Measurements from ENCODE around the gene CLIC4. TPM values are rescaled to one million over a fixed set of nuclear protein-coding genes. Genes with fewer than 3 reads are reported as not detected.

Gene CLIC4
- total and polyA plus RNA-seq, 2 of the 8 experiments (the other 6 are each of a cell fraction or from before 2014, with no cell fraction given): 77.5 to 293 TPM

GRCh38 chr1:24769656-24770651 is 24.7 kb downstream of the CLIC4 start:
- Histone ChIP-seq H3K4me3 (ENCODE audit: extremely low read depth in 1 of 4, insufficient read depth in 2 of 4, low read depth in 3 of 4, low read length in 4 of 4) (no peak overlapping the region), H4K8ac (ENCODE audit: extremely low read depth, insufficient read depth, low read length) (no peak overlapping the region), H3K27me3 (replicated peaks in 1 of 4; ENCODE audit: control insufficient read depth in 3 of 4, extremely low read depth in 1 of 4, insufficient read depth in 3 of 4, low read length in 3 of 4) (no peaks in the 10 kb centered on the region), H3K4me1 (replicated peaks in 1 of 4; ENCODE audit: control insufficient read depth in 3 of 4, insufficient read depth in 4 of 4, low read length in 3 of 4) (peaks cover 0 to 4% (median 0%) of the 10 kb centered on the region in 4 experiments; a peak in 3 of 7 replicates), H3K79me2 (ENCODE audit: control insufficient read depth in 1 of 2, insufficient read depth in 2 of 2, low read length in 2 of 2) (peaks cover 6 to 99% of the 10 kb centered on the region in 2 experiments; a peak in 3 of 4 replicates), H3K27ac (ENCODE audit: low read depth, low read length) (no peak overlapping the region), H3K79me1 (ENCODE audit: low read depth, low read length) (peaks cover 5% of the 10 kb centered on the region), H3K4me2 (ENCODE audit: insufficient read depth in 1 of 2, low read depth in 2 of 2, low read length in 2 of 2) (no peak overlapping the region), H2BK5ac (ENCODE audit: low read depth, low read length) (no peak overlapping the region), H2BK120ac (replicated peaks; ENCODE audit: low read depth, low read length) (no peak overlapping the region), H2BK20ac (ENCODE audit: low read length) (no peak overlapping the region), H4K20me1 (replicated peaks in 1 of 2; ENCODE audit: control insufficient read depth in 1 of 2, insufficient read depth in 2 of 2, low read length in 2 of 2) (peaks cover 6% of the 10 kb centered on the region in 2 experiments), H2AFZ (ENCODE audit: low read length) (no peak overlapping the region), H2BK15ac (ENCODE audit: low read length) (no peak overlapping the region), H4K5ac (ENCODE audit: insufficient read length, low read depth, low read length) (no peak overlapping the region), H3K9ac (replicated peaks in 1 of 4; ENCODE audit: extremely low read depth in 1 of 4, low read depth in 3 of 4, low read length in 3 of 4) (no peak overlapping the region; a peak in 1 of 7 replicates), H3K56ac (replicated peaks; ENCODE audit: insufficient read length, low read depth, low read length) (no peak overlapping the region), H3K4ac (replicated peaks; ENCODE audit: insufficient read length, low read depth, low read length) (no peak overlapping the region), H2BK12ac (ENCODE audit: low read depth, low read length) (no peak overlapping the region), H3K18ac (ENCODE audit: extremely low read depth, low read length) (no peak overlapping the region), H3K23me2 (ENCODE audit: low read depth, low read length) (no peaks in the 10 kb centered on the region), H3K14ac (ENCODE audit: insufficient read length) (no peak overlapping the region), H2AK5ac (ENCODE audit: low read depth, low read length) (no peak overlapping the region), H3K36me3 (ENCODE audit: control insufficient read depth in 2 of 4, insufficient read depth in 4 of 4, low read length in 3 of 4) (peaks cover 0 to 10% (median 0%) of the 10 kb centered on the region in 4 experiments; a peak in 2 of 8 replicates), H3K9me3 (ENCODE audit: insufficient read depth in 2 of 2, low read depth in 1 of 2, low read length in 1 of 2) (no peaks in the 10 kb centered on the region), H3K23ac (ENCODE audit: insufficient read length) (no peak overlapping the region), H4K91ac (replicated peaks; ENCODE audit: insufficient read length, low read length) (no peak overlapping the region)
- POLR2A ChIA-PET (ENCODE audit: partially characterized antibody): interaction anchor here (0.6 to 1.4 kb wide), 6 partner anchors 7 to 25 kb away, joined by 3 to 4 read pairs (median 3); partner anchors contain the start of gene CLIC4
- 79% methylated on average over 2 of the region's 2 CpGs; no CpG with 5 or more reads in 1 of the 2 experiments for WGBS, 2 experiments (ENCODE audit: extremely low coverage in 1 of 2, insufficient coverage in 1 of 2, insufficient read length in 1 of 2, insufficient replicate concordance in 2 of 2, low coverage in 1 of 2, low lambda C conversion rate in 2 of 2, missing lambda C conversion rate in 1 of 2)
- DNase-seq (ENCODE audit: low read depth in 1 of 2, low spot score in 2 of 2) (peak in 1 of 2 experiments; percentile 26), FAIRE-seq (no peak)
- CTCF ChIA-PET (ENCODE audit: partially characterized antibody): interaction anchor here (1.0 kb wide), 1 partner anchor 53 kb away, joined by 3 read pairs; no protein-coding TSS in a partner anchor
- TF ChIP-seq, protein P1, sequence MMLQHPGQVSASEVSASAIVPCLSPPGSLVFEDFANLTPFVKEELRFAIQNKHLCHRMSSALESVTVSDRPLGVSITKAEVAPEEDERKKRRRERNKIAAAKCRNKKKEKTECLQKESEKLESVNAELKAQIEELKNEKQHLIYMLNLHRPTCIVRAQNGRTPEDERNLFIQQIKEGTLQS (IDR thresholded peaks at IDR 0.05; ENCODE audit: insufficient read depth, low read depth, low read length): no peak
- no peak for TF ChIP-seq HDAC2 (IDR thresholded peaks at IDR 0.05; ENCODE audit: borderline replicate concordance in 1 of 2, low read depth in 2 of 2, low read length in 2 of 2)
- no peak for TF ChIP-seq CBX8 (IDR thresholded peaks at IDR 0.05; ENCODE audit: borderline replicate concordance, low read depth, low read length)
